Fibroblast of pulmonary artery (primary cell): ENCODE data around the gene ADCY6.
A peak's percentile ranks its signal among the peaks of the same experiment; 100 is the strongest.

Source experiments
- DNase-seq: peaks from one replicate; pipeline ENCODE4 v3.0.0-alpha.2; 2010; ENCODE audit warnings: low read depth
- H3K4me3 ChIP-seq: replicated peaks from 2 replicates; pipeline ENCODE4 v1.5.1; 2011; ENCODE audit warnings: low read depth, mild to moderate bottlenecking, control low read depth, low read length, moderate library complexity
- CTCF ChIP-seq: IDR thresholded peaks from 2 replicates; pipeline ENCODE4 v1.5.1; 2011; ENCODE audit warnings: mild to moderate bottlenecking, control low read depth, low read length, inconsistent platforms; ENCODE audit errors: missing control alignments

Gene ADCY6

DNA sequence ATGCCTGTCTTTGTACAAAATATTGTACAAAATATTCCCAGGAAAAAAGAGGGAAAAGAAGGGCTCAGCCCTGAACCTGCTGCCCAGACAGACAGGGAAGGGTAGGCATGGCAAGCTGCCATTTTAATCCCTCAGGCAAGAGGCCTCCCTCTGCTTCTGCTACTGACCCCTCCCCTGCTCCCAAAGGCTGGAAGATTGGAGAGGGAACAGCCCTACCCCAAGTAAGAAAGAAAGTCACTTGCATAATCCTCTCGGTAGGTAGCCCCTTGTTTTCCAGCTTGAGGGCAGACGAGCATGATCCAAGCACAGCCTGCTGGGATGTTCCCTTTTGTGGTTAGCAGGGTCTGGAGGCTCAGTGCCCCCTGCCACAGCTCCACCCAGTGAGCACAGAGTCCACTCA is 20.7 kb downstream of the ADCY6 start:
- no peak for DNase-seq
- H3K4me3 ChIP-seq, result no peak overlapping the region
- TF ChIP-seq CTCF, result no peak

DNA sequence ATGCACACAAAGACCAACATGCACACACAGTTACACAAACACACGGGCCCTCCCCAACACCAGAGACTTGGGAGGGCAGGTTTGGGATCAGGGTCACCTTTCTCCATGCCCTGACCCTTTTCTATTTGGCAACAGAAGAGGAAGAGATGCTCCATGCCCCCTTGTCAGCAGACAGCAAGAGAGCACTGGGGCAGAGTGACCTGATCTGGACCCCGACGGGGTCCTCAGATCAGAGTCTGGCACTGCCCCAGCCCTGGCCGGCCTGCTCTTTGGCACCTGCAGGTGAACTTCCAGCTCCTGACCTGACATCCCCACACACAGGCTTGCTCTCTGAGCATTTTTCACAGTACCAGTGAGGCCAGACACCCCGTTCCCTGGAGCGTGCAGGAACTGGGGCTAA is 21.4 kb downstream of the ADCY6 start:
- no peak for DNase-seq
- H3K4me3 ChIP-seq, result no peak overlapping the region
- no peak for TF ChIP-seq CTCF

DNA sequence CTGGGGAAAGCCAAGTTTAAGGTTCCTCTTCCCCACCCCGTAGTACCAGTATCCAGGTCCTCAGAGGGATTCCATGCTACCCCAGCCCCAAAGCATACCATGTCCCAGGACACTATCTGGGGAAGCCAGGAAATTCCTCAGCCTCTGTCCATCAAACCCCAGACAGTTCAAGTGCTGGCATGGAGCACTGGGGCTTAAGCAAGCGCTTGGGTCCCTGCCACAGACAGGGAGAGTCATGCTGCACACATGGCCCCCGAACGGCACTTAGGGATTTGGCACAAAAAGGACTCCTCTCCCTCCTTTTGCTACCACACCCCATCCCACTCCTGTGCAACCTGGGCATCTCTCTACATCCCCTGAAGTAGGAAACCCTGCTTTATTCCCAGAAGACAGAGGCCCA is 21.8 kb downstream of the ADCY6 start:
- peak; percentile 45 for DNase-seq
- no peak for TF ChIP-seq CTCF
- no peak overlapping the region for H3K4me3 ChIP-seq

- no peak overlapping the region for H3K4me3 ChIP-seq
- peak; percentile 63 for DNase-seq
- TF ChIP-seq CTCF, result no peak
Observed at GRCh38 chr12:48765753-48766162, 23.1 kb downstream of the ADCY6 start.

DNA sequence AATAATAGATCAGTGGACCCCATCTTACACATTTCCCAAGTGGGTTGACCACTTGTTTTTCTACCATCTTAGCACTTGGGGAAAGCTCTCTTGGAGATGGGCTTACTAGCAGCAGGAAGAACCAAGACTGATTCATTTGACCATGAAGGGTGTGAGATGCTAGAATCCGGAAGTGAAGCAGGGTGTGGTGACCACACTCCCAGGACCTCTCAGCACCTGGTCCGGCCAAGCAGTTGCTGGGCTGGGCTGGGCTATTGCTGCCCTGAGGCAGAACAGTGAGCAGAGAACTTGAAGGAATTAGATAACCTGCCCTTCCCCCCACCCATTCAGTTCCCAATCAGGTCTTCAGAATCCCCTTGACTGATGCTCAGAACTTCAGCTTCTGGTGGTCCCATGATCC is 24.4 kb downstream of the ADCY6 start:
- DNase-seq, result no peak
- no peak overlapping the region for H3K4me3 ChIP-seq
- TF ChIP-seq CTCF, result no peak

- no peak overlapping the region for H3K4me3 ChIP-seq
- no peak for TF ChIP-seq CTCF
- DNase-seq, result no peak
Observed at GRCh38 chr12:48758737-48759136, 30.2 kb downstream of the ADCY6 start.

DNA sequence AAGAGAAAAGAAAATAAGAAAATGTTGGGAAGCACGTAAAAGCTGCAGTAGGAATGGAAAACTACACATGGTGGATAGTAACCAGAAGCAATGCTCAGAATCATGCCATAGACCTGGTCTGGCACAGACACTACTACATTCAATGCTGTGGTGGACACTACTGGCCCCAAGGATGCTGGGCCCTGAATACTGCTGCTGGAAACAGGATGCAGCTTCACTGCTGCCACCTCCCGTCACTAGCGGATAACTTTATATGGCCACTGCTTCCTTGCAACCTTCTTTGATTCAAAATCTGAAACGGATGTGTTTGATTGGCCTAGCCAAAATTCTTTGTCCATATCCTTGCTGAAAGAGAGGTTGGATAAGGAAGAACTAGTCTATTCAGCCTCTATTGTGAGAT is 30.7 kb downstream of the ADCY6 start:
- no peak overlapping the region for H3K4me3 ChIP-seq
- no peak for DNase-seq
- no peak for TF ChIP-seq CTCF
